NCI-H748 (cell line): ENCODE results near the gene LYSMD2.

ENCODE experiments used
- DNase-seq: peaks from one replicate; lab custom pipeline; 2025; ENCODE audit not compliant: unreplicated experiment; lab: John Stamatoyannopoulos, UW

The LYSMD2 gene

DNA sequence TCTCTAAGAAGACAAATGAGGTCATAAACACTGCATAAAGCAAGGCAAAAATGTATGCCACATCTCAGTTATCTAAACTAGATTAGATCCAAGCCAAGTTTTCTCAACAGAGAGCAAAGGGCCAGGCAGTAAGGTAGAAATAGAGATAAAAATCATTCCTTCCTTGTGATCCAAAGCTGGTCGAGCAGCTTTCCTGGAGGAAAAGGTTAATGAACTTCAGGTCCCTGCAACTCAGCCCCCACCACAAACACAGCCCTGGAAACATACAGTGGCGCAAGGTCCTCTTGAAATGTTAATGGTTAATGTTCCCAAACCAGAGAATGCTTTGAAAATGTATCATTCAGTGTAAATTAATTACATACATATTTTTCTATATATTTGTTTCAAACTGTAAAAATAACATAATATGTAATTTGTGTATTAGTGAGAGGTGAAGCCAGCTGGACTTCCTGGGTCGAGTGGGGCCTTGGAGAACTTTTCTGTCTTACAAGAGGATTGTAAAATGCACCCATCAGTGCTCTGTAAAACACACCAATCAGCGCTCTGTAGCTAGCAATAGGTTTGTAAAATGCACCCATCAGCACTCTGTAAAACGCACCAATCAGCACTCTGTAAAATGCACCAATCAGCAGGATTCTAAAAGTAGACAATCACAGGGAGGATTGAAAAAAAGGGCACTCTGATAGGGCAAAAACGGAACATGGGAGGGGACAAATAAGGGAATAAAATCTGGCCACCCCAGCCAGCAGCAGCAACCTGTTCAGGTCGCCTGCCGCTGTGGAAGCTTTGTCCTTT lies 17.1 kb downstream of the LYSMD2 start:
- DNase-seq = no peak

DNA sequence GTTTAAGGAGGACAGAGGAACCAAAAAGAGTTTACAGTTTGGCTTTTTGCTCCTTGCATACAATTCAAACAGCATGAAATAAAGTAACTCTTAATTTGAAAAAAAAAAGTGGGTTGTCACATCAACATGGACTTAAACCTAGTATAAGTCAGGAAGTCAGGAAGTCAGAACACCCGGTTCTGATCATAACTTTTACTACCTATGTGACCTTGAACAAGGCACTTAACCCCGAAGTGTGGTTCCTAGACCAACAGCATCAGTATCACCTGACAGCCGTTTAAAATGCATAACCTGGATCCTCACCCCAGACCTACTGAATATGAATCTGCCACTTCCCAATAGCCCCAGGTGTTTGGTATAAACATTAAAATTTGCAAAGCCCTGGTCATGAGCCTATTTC lies 18.7 kb downstream of the LYSMD2 start:
- no peak for DNase-seq

GRCh38 chr15:51718219-51718618 lies 19.2 kb downstream of the LYSMD2 start:
- DNase-seq = no peak

- DNase-seq = no peak
Observed at GRCh38 chr15:51714911-51715310, 22.5 kb downstream of the LYSMD2 start.

GRCh38 chr15:51714162-51714561 lies 23.3 kb downstream of the LYSMD2 start:
- no peak for DNase-seq

DNA sequence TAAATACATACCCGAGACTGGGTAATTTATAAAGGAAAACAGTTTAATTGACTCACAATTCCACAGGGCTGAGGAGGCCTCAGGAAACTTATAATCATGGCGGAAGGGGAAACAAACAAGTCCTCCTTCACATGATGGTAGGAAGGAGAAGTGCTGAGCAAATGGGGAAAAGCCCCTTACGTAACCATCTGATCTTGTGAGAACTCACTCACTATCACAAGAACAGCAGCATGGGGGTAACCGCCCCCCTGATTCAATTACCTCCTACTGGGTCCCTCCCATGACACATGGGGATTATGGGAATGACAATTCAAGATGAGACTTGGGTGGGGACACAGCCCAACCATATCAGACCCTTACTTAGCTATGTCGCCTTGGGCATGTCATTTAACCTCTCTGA lies 28.4 kb downstream of the LYSMD2 start:
- DNase-seq = no peak

DNA sequence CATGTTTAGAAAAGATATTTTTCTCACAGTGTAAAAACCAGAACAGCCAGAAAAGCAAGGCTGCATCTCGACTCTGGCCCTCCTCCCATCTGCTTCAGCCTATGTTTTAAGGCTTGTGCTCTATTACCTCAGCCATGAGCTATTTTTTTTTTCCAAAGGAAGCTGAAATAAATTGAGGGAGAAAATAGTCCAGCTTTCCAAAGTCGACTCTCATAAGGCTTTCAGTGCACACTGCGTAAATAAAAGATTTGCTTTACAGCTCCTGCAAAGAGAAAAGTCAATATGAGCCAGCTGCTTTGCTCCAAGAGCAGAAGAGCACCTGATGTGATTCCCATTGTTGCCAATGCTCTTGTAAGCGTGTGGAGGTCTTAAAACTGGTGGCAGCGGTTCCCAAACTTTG lies 29.4 kb downstream of the LYSMD2 start:
- peak; percentile 35 for DNase-seq

DNA sequence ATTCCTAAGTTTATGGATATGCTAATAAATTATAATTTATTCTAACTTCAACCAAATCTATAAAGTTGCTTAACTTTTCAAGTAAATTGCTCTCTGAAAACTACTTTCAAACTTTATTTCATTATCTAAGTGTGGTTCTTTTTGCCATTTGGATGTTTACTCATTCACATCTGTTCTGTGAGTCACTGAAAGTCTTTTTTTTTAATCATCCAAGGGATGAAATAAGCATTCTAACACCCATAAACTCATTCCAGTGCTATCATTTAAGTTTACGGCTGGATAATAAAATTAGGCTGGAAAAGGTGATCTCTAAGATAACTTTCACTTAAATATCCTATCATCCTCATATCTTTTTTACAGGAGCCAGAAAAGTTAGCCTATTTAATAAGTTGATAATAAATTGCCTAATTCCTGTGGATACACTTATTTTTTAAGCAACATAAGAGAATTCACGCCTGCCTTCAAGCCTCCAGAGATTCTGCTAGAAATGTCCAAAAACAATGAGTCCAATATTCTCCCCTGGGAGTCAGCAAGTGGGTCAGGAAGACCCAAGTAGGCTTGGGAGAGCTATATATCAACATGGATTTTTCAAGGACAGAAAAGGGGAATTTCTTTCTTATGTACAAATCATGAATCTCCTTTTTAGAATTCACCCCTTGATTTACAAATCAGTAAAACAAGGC lies 30.4 kb downstream of the LYSMD2 start:
- no peak for DNase-seq

GRCh38 chr15:51706291-51706690 lies 31.2 kb downstream of the LYSMD2 start:
- DNase-seq = no peak

- DNase-seq = no peak
Observed at GRCh38 chr15:51702710-51703109, 34.7 kb downstream of the LYSMD2 start.

DNA sequence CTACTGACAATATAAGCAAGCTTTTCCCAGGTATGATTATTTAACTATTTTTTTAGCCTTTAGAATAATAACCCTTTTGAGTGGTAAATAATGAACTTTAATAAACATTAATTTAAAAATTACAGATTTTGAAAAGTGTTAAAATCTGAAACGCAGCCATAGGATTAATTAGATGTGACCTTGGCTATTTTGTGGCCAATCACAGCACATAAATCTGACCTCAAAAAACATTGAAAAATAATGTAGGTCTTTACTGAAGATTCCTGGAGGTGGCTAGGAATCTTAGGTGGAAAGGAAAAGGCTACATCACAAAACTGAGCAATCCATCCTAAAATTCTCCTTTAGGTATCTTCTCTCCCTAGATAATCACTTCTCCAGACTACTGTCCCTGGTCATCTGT lies 38.1 kb downstream of the LYSMD2 start:
- DNase-seq = no peak

DNA sequence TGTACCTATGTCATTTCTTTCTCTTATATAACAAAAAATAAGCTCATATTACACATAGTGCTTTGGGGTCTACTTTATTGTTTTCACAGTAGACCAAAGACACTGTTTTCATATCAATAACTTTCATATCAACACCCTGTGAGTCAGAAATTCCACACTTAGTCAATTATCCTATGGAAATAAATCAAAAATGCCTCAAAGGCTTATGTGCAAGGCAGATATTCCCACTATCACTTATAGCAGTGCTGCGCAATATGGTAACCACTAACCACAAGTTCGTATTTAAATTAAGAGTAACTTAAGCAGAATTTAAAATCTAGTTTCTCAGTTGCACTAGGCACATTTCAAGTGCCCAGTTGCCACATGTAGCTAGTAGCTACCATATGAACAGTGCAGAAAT lies 40.3 kb downstream of the LYSMD2 start:
- no peak for DNase-seq

DNA sequence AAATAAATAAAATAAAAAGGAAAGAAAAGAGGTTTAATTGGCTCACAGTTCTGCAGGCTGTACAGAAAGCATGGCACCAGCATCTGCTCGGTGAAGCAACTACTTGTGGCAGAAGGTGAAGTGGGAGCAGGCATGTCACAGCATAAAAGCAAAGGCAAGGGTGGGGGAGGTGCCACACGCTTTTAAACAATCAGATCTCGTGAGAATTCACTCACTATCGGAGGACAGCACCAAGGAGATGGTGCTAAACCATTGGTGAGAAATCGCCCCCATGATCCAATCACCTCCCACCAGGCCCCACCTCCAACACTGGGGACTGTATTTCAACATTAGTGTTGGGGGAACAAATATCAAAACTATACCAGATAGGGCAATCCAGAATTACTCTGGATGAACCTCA lies 40.9 kb downstream of the LYSMD2 start:
- DNase-seq = no peak

DNA sequence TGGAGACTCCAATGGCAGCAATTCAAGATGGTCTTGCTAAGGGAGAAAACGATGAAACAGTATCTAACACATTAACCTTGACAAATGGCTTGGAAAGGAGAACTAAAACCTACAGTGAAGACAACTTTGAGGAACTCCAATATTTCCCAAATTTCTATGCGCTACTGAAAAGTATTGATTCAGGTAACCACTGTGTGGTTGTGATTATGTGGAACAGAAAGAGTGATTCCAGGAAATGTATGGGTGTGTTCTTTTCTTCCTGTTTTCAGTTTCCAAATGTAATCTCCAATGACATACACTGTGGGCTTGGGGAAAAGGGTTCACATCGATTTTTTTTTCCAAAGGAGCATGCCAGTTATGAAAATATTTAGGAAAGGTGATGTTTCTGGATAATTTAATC lies 45.3 kb downstream of the LYSMD2 start:
- no peak for DNase-seq

DNA sequence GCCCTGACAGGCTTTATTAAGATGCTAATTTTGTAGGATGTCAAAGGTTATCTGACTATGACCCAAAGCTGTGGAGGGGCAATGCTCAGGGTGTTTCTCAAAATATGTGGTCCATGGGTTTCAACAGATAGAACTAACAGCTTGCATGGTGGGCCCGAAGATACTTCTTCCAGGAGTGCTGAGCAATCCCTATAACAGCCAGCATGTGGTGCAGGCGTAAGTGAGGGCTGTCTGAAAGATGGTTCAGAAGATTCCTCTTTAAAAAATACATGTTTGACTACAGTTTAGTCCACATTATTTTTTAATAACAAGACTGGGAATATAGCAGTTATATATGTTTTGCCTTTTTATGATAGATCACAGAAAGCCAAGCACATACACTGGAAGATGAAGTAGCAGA lies 48.6 kb downstream of the LYSMD2 start:
- no peak for DNase-seq

GRCh38 chr15:51687565-51687964 lies 49.9 kb downstream of the LYSMD2 start:
- no peak for DNase-seq

DNA sequence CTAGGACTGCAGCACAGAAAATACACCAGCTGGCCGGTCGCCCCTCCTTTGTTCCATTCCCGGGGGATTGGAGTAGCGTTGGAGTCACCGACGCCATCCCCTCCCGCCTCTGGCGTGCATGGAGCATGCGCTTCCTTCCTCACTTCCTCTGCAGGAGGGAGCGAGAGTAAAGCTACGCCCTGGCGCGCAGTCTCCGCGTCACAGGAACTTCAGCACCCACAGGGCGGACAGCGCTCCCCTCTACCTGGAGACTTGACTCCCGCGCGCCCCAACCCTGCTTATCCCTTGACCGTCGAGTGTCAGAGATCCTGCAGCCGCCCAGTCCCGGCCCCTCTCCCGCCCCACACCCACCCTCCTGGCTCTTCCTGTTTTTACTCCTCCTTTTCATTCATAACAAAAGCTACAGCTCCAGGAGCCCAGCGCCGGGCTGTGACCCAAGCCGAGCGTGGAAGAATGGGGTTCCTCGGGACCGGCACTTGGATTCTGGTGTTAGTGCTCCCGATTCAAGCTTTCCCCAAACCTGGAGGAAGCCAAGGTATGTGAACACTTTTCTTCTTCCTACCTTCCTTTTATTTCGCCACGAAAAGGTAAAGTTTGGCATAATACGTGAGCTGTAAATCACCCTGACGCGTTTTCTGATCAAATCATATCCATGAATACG lies 56.0 kb downstream of the LYSMD2 start, which contains the start of gene SCG3:
TSS of gene SCG3 (plus strand) at position 201 of the 661 bp plus-strand sequence. CDS start at position 454, 253 bp downstream.
- DNase-seq = peak; percentile 90

- no peak for DNase-seq
Observed at GRCh38 chr15:51680321-51680720, 57.1 kb downstream of the LYSMD2 start.

- DNase-seq = no peak
Observed at GRCh38 chr15:51678096-51678495, 59.4 kb downstream of the LYSMD2 start.

DNA sequence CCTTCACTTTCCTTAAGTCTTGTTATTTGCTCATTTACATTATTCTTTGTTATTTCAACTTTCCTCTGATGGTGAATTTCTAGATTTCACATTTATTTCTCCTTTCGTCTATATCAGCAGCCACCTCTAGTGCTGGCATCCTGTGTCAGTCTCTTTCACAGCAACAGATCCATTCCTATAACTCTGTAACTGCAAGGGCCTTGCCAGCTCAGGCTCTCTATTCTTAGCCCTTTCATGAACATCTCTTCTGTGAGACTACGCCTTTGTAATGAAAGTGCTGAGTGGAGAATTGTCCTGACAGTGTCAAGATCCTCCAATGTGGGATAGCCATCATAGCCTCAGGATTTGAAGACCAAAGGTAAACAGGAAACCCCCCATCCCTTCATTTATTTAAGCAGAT lies 60.0 kb downstream of the LYSMD2 start:
- no peak for DNase-seq

- no peak for DNase-seq
Observed at GRCh38 chr15:51677021-51677420, 60.4 kb downstream of the LYSMD2 start.

GRCh38 chr15:51675234-51675633 lies 62.2 kb downstream of the LYSMD2 start:
- no peak for DNase-seq
